SU-DHL-6 (cell line): ENCODE data around the gene PXT1.

Experiments
- CTCF ChIP-seq: fragments of 200-600 bp; sonication (generic); IDR thresholded peaks from one replicate; pipeline ENCODE4 v1.5.1; 2017; ENCODE audit warnings: antibody characterized with exemption, mild to moderate bottlenecking, low read length, moderate library complexity; ENCODE audit not compliant: insufficient read depth, poor library complexity, severe bottlenecking
- EZH2phosphoT487 ChIP-seq: fragments of 200-600 bp; sonication (generic), shearing (Covaris generic); conservative IDR thresholded peaks from 2 replicates; pipeline ENCODE4 v1.6.1; 2018; ENCODE audit warnings: mild to moderate bottlenecking, antibody characterized with exemption, low read length, moderate library complexity, mixed read lengths

- no peak for TF ChIP-seq CTCF
- TF ChIP-seq EZH2phosphoT487: no peak
Measured at GRCh38 chr6:36467625-36468024, 25.0 kb upstream of the PXT1 start.
